ENCODE data around the gene DSTYK.

The DSTYK gene

GRCh38 chr1:205127646-205128045 lies 83.9 kb downstream of the DSTYK start:
- DNase-seq (ENCODE audit: low read depth in 2 of 2), result no peak

GRCh38 chr1:205124726-205125125 lies 86.8 kb downstream of the DSTYK start:
- no peak for DNase-seq (ENCODE audit: low read depth in 2 of 2)

GRCh38 chr1:205122489-205122882 lies 89.0 kb downstream of the DSTYK start:
- DNase-seq (ENCODE audit: low read depth in 2 of 2), result no peak

GRCh38 chr1:205121660-205122488 lies 89.6 kb downstream of the DSTYK start, which contains the start of gene RBBP5:
Gene RBBP5 (minus strand): TSS chr1:205121978. CDS start chr1:205121873, 105 bp downstream.
- peak; percentile 88 to 90 for DNase-seq (ENCODE audit: low read depth in 2 of 2)

GRCh38 chr1:205118752-205119151 lies 92.8 kb downstream of the DSTYK start:
- DNase-seq (ENCODE audit: low read depth in 2 of 2), result no peak

- DNase-seq (ENCODE audit: low read depth in 2 of 2), result no peak
These were observed 100.1 kb downstream of the DSTYK start for GRCh38 chr1:205111354-205111753.

GRCh38 chr1:205109711-205110110 lies 101.8 kb downstream of the DSTYK start:
- no peak for DNase-seq (ENCODE audit: low read depth in 2 of 2)

GRCh38 chr1:205109269-205109668 lies 102.2 kb downstream of the DSTYK start:
- no peak for DNase-seq (ENCODE audit: low read depth in 2 of 2)

- DNase-seq (ENCODE audit: low read depth in 2 of 2), result no peak
These were observed 103.0 kb downstream of the DSTYK start for GRCh38 chr1:205108464-205108863.

- DNase-seq (ENCODE audit: low read depth in 2 of 2), result no peak
These were observed 104.2 kb downstream of the DSTYK start for GRCh38 chr1:205107327-205107726.

GRCh38 chr1:205102404-205102803 lies 109.1 kb downstream of the DSTYK start:
- no peak for DNase-seq (ENCODE audit: low read depth in 2 of 2)

- no peak for DNase-seq (ENCODE audit: low read depth in 2 of 2)
These were observed 113.3 kb downstream of the DSTYK start for GRCh38 chr1:205098242-205098641.

- no peak for DNase-seq (ENCODE audit: low read depth in 2 of 2)
These were observed 116.1 kb downstream of the DSTYK start for GRCh38 chr1:205095422-205095821.
